ENCODE data around the gene DCTN1. TPM values are rescaled to one million over a fixed set of nuclear protein-coding genes. Genes with fewer than 3 reads are reported as not detected.
A peak's percentile ranks its signal among the peaks of the same experiment; 100 is the strongest.

Gene DCTN1
- total RNA-seq, 1 experiment from 2014 or later, result 67.8 TPM

GRCh38 chr2:74401891-74402290, 21.8 kb upstream of the DCTN1 start:
- no peaks in the 10 kb centered on the region for H3K9me3 ChIP-seq (ENCODE audit: low read length)
- H3K4me3 ChIP-seq (ENCODE audit: low read length), result no peak overlapping the region
- DNase-seq, result no peak
- no peaks in the 10 kb centered on the region for H3K9me2 ChIP-seq (replicated peaks; ENCODE audit: low read length)
- H3K9ac ChIP-seq (ENCODE audit: low read length), result no peak overlapping the region
- intact Hi-C loops (cut with micrococcal nuclease), result no loop called here
- TF ChIP-seq EZH2 (IDR thresholded peaks at IDR 0.05; ENCODE audit: low read length, unreplicated experiment), result no peak
- TF ChIP-seq, protein P1, sequence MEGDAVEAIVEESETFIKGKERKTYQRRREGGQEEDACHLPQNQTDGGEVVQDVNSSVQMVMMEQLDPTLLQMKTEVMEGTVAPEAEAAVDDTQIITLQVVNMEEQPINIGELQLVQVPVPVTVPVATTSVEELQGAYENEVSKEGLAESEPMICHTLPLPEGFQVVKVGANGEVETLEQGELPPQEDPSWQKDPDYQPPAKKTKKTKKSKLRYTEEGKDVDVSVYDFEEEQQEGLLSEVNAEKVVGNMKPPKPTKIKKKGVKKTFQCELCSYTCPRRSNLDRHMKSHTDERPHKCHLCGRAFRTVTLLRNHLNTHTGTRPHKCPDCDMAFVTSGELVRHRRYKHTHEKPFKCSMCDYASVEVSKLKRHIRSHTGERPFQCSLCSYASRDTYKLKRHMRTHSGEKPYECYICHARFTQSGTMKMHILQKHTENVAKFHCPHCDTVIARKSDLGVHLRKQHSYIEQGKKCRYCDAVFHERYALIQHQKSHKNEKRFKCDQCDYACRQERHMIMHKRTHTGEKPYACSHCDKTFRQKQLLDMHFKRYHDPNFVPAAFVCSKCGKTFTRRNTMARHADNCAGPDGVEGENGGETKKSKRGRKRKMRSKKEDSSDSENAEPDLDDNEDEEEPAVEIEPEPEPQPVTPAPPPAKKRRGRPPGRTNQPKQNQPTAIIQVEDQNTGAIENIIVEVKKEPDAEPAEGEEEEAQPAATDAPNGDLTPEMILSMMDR (conservative IDR thresholded peaks at IDR 0.05; ENCODE audit: low read depth, low read length), result no peak
- peaks cover 14% of the 10 kb centered on the region for H3K4me1 ChIP-seq (ENCODE audit: insufficient read depth, low read length)
- H4K20me1 ChIP-seq (ENCODE audit: low read length), result no peaks in the 10 kb centered on the region
- no peak overlapping the region for H3K4me2 ChIP-seq (ENCODE audit: low read length)
- no peaks in the 10 kb centered on the region for H3K36me3 ChIP-seq (ENCODE audit: low read depth, low read length)
- H3K79me2 ChIP-seq (ENCODE audit: low read length), result no peaks in the 10 kb centered on the region
- H3K27me3 ChIP-seq (ENCODE audit: low read length), result no peaks in the 10 kb centered on the region
- no TSS peak for BruUV-seq (replicated peaks)
- H2AFZ ChIP-seq (ENCODE audit: low read length), result no peak overlapping the region
- ChIA-PET POLR2A (ENCODE audit: unreplicated experiment) (interaction anchor here (0.7 kb wide), 1 partner anchor 79 kb away, joined by 45 read pairs; no protein-coding TSS in a partner anchor), CTCF (interaction anchor here (0.6 kb wide), 1 partner anchor 129 kb away, joined by 4 read pairs; no protein-coding TSS in a partner anchor)
- no peak for ATAC-seq
- no peaks in the 10 kb centered on the region for H3F3A ChIP-seq (ENCODE audit: low read length, unreplicated experiment)
- H3K27ac ChIP-seq (ENCODE audit: low read length), result no peak overlapping the region

GRCh38 chr2:74399785-74400184, 19.7 kb upstream of the DCTN1 start:
- H4K20me1 ChIP-seq (ENCODE audit: low read length), result no peaks in the 10 kb centered on the region
- no peaks in the 10 kb centered on the region for H3K36me3 ChIP-seq (ENCODE audit: low read depth, low read length)
- H2AFZ ChIP-seq (ENCODE audit: low read length), result peak overlapping the region; percentile 69; the same call in 1 of the 2 replicates
- CTCF ChIA-PET, result no interaction called here
- POLR2A ChIA-PET (ENCODE audit: unreplicated experiment), result no interaction called here
- intact Hi-C loops (cut with micrococcal nuclease), result no loop called here
- no peaks in the 10 kb centered on the region for H3K9me2 ChIP-seq (replicated peaks; ENCODE audit: low read length)
- H3K79me2 ChIP-seq (ENCODE audit: low read length), result no peaks in the 10 kb centered on the region
- no peak overlapping the region for H3K4me2 ChIP-seq (ENCODE audit: low read length)
- ATAC-seq, result peak; percentile 57; the same call in 1 of the 2 replicates
- no peaks in the 10 kb centered on the region for H3K4me1 ChIP-seq (ENCODE audit: insufficient read depth, low read length)
- no peaks in the 10 kb centered on the region for H3F3A ChIP-seq (ENCODE audit: low read length, unreplicated experiment)
- H3K9ac ChIP-seq (ENCODE audit: low read length), result no peak overlapping the region
- H3K4me3 ChIP-seq (ENCODE audit: low read length), result no peak overlapping the region
- H3K27ac ChIP-seq (ENCODE audit: low read length), result no peak overlapping the region
- no peaks in the 10 kb centered on the region for H3K27me3 ChIP-seq (ENCODE audit: low read length)
- TF ChIP-seq, protein P1 (conservative IDR thresholded peaks at IDR 0.05; ENCODE audit: low read depth, low read length), result peak; percentile 70
- no peak for TF ChIP-seq EZH2 (IDR thresholded peaks at IDR 0.05; ENCODE audit: low read length, unreplicated experiment)
- H3K9me3 ChIP-seq (ENCODE audit: low read length), result no peaks in the 10 kb centered on the region
- peak; percentile 66 for DNase-seq
- no TSS peak for BruUV-seq (replicated peaks)

DNA sequence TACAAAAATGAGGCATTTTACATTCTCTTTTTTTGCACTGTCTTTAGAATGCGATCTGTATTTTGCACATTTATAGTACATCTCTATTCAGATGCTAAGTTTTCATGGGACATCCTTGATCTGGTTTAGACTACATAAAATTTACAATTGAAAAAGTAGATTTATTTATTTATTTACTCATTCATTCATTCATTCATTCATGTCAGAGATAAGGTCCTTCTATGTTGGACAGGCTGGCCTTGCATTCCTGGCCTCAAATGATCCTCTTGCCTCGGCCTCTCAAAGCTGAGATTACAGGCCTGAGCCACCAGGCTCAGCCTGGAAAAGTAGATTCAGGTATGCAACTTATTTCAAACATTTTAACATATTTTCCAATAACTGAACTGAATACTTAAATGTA, 16.0 kb upstream of the DCTN1 start:
- H4K20me1 ChIP-seq (ENCODE audit: low read length), result no peaks in the 10 kb centered on the region
- ChIA-PET POLR2A (ENCODE audit: unreplicated experiment) (no interaction called here), CTCF (no interaction called here)
- TF ChIP-seq, protein P1 (conservative IDR thresholded peaks at IDR 0.05; ENCODE audit: low read depth, low read length), result no peak
- TF ChIP-seq EZH2phosphoT487 (IDR thresholded peaks at IDR 0.05; ENCODE audit: borderline replicate concordance, low read length) (no peak), EZH2 (IDR thresholded peaks at IDR 0.05; ENCODE audit: low read length, unreplicated experiment) (no peak)
- no peak overlapping the region for H3K4me3 ChIP-seq (ENCODE audit: low read length)
- no peaks in the 10 kb centered on the region for H3K9me3 ChIP-seq (ENCODE audit: low read length)
- BruUV-seq (replicated peaks), result no TSS peak
- intact Hi-C loops (cut with micrococcal nuclease), result no loop called here
- no peaks in the 10 kb centered on the region for H3K9me2 ChIP-seq (replicated peaks; ENCODE audit: low read length)
- no peaks in the 10 kb centered on the region for H3F3A ChIP-seq (ENCODE audit: low read length, unreplicated experiment)
- H3K9ac ChIP-seq (ENCODE audit: low read length), result no peak overlapping the region
- H3K79me2 ChIP-seq (ENCODE audit: low read length), result peaks cover 4% of the 10 kb centered on the region
- no peak overlapping the region for H3K27ac ChIP-seq (ENCODE audit: low read length)
- no peaks in the 10 kb centered on the region for H3K36me3 ChIP-seq (ENCODE audit: low read depth, low read length)
- no peak for DNase-seq
- H3K4me2 ChIP-seq (ENCODE audit: low read length), result no peak overlapping the region
- ATAC-seq, result no peak
- H3K4me1 ChIP-seq (ENCODE audit: insufficient read depth, low read length), result peaks cover 4% of the 10 kb centered on the region; the same call in 1 of the 2 replicates
- no peak overlapping the region for H2AFZ ChIP-seq (ENCODE audit: low read length)
- H3K27me3 ChIP-seq (ENCODE audit: low read length), result no peaks in the 10 kb centered on the region

Measured in PC-3 (cell line).